Astrocyte of the spinal cord (primary cell): Measurements from ENCODE around the gene CD72.
A peak's percentile ranks its signal among the peaks of the same experiment; 100 is the strongest.

Experiments
- DNase-seq: peaks from one replicate; pipeline ENCODE4 v3.0.0; 2011; ENCODE audit warnings: low read depth, low spot score
- H3K4me3 ChIP-seq: 2 replicates; pipeline ENCODE4 v1.5.1; 2011; ENCODE audit warnings: low read depth, mild to moderate bottlenecking, low read length, moderate library complexity
- in situ Hi-C: cut with HindIII; loops from 2 replicates; pipeline ENCODE4 v1.10.0; 2017; ENCODE audit warnings: low sequenced_read_pairs
- TF ChIP-seq, protein P1 (sequence below): IDR thresholded peaks from 2 replicates; pipeline ENCODE4 v1.5.1; 2012; ENCODE audit warnings: low read depth, mild to moderate bottlenecking, low read length, inconsistent platforms

CD72 gene, protein sequence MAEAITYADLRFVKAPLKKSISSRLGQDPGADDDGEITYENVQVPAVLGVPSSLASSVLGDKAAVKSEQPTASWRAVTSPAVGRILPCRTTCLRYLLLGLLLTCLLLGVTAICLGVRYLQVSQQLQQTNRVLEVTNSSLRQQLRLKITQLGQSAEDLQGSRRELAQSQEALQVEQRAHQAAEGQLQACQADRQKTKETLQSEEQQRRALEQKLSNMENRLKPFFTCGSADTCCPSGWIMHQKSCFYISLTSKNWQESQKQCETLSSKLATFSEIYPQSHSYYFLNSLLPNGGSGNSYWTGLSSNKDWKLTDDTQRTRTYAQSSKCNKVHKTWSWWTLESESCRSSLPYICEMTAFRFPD

GRCh38 chr9:35618325-35618727 lies at the start of gene CD72:
Gene CD72 (minus strand): TSS chr9:35618413. CDS start chr9:35618303, 110 bp downstream.
- no peak for DNase-seq
- peak within 1 kb of the TSS; percentile 24 for H3K4me3 ChIP-seq
- in situ Hi-C loops = no loop called here
- TF ChIP-seq, protein P1, sequence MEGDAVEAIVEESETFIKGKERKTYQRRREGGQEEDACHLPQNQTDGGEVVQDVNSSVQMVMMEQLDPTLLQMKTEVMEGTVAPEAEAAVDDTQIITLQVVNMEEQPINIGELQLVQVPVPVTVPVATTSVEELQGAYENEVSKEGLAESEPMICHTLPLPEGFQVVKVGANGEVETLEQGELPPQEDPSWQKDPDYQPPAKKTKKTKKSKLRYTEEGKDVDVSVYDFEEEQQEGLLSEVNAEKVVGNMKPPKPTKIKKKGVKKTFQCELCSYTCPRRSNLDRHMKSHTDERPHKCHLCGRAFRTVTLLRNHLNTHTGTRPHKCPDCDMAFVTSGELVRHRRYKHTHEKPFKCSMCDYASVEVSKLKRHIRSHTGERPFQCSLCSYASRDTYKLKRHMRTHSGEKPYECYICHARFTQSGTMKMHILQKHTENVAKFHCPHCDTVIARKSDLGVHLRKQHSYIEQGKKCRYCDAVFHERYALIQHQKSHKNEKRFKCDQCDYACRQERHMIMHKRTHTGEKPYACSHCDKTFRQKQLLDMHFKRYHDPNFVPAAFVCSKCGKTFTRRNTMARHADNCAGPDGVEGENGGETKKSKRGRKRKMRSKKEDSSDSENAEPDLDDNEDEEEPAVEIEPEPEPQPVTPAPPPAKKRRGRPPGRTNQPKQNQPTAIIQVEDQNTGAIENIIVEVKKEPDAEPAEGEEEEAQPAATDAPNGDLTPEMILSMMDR = no peak

- TF ChIP-seq, protein P1 = no peak
- in situ Hi-C loops = no loop called here
- DNase-seq = no peak
- no peak overlapping the region for H3K4me3 ChIP-seq
Observed at GRCh38 chr9:35667939-35668338, 49.7 kb upstream of the CD72 start.

DNA sequence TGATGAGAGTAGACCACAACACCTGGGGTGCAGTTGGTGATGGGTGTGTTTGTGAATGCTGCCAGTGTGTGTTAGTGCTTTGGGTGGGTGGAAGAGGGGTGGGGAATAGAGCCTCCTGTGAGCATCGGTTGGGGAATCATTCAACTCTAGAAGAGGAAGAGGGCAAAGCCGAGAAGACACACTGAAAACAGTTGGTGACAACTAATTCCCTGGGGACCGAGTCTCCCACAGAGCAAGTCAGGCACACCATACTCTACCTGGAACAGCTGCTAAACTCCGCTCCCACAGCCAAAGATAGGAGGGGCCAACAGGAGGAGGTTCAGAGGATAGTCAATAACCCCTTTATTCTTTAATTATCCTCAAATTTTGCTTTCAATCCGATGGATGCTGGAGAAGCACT lies 48.3 kb upstream of the CD72 start:
- DNase-seq = no peak
- in situ Hi-C loops = no loop called here
- TF ChIP-seq, protein P1 = no peak
- H3K4me3 ChIP-seq = no peak overlapping the region

DNA sequence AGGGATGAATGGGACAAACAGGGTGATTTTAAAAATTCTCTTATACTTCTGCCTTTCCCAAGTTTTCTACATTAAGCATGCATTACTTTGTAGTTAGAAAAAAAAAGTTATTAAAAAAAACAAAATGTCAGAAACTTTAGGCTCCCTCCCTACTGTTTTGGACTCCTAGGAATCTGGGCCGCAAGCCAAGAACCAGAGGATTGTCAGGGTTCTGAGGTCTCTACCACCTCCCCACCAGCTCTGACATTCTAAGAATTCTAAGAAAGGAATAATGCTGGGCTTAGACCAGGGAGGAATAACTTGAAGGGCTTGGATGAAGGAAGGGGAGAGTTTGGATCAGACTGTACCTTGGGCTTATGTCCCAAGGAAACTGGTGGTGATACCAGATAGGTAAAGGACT lies 47.8 kb upstream of the CD72 start:
- TF ChIP-seq, protein P1 = no peak
- no peak for DNase-seq
- in situ Hi-C loops = no loop called here
- no peak overlapping the region for H3K4me3 ChIP-seq

- peak overlapping the region; percentile 53 for H3K4me3 ChIP-seq
- TF ChIP-seq, protein P1 = no peak
- in situ Hi-C loops = no loop called here
- no peak for DNase-seq
Observed at GRCh38 chr9:35665471-35665818, 47.2 kb upstream of the CD72 start.

DNA sequence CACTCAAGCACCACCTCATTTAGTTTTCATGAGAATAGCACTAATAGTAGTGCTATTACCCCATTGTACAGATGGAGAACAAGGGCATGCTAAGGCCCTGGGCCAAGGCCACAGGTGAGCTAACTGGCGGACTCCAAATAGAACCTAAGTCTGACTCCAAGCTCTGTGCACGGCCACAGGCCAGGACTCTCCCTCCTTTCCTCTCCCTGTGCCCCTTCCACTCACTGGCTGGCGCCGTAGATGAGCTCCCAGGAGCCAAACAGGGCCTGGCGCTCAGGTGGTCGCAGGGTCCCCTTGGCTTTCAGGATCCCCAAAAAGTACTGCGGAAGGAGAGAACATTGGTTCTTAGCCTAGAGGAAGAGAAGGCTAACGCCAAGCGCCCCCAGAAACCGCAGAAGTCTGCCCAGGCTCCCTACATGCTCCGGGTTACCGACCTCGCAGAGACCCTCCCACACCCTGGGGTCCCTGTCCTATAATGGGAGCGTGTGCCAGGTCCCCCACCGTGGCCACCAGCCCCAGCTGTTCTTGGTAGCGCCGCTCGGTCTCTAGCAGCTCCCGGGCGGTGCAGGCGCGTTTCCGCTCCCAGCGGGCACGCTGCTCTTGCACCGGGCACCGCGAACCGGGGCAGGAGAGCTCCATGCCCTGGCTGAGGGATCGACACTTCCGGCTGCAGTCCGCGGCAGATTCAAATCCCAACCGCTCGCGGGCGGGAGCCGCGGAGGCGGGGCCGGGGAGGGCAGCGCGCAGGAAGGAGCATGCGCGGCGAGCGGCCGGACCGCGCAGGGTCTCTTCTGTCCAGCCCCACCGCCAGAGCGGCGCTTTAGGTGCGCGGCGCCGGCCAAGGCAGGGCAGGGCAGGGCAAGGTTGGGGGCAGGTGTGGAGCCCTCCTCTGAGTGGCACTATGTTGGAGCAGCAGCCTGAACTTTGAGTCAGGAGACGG lies 46.6 kb upstream of the CD72 start, which contains the start of gene ARHGEF39:
Gene ARHGEF39 (minus strand): TSS at position 665 of the 940 bp plus-strand sequence. CDS start 26 bp downstream, at position 639.
- DNase-seq = peak; percentile 76
- TF ChIP-seq, protein P1 = peak; percentile 28
- in situ Hi-C loops = no loop called here
- peak within 1 kb of the TSS; percentile 53 for H3K4me3 ChIP-seq
